Omental fat pad (tissue), 4 donors: ENCODE data around the gene CACNA2D1. TPM values are rescaled to one million over a fixed set of nuclear protein-coding genes. Genes with fewer than 3 reads are reported as not detected.

Experiments used
- ATAC-seq: fragments of 150-250 bp; one replicate; pipeline ENCODE4 v1.9.1; 2016; ENCODE audit warnings: mild to moderate bottlenecking, moderate library complexity; ENCODE audit not compliant: low FRiP score
- DNase-seq: peaks from one replicate; pipeline ENCODE4 v3.0.0-alpha.2; 2019; ENCODE audit warnings: low spot score
- CTCF ChIP-seq, 3 donors: fragments of 450-650 bp; IDR thresholded peaks; one replicate each; pipeline ENCODE4 v1.5.1; 2016 to 2017; ENCODE audit warnings: antibody characterized with exemption in 3 of 3, mild to moderate bottlenecking in 3 of 3, moderate library complexity in 2 of 3
- total RNA-seq, 4 donors: library from RNA; depleted of rRNA; stranded (reverse); fragments of >200 nt; gene quantifications; one replicate each; pipeline ENCODE4 v1.1.0, GENCODE V29; 2016

CACNA2D1 gene
- total RNA-seq, 4 donors from 2014 or later, result 20.5 to 39.8 (median 29.3) TPM

GRCh38 chr7:81908220-81908619 is 535.4 kb downstream of the CACNA2D1 start:
- ATAC-seq (no peak), DNase-seq (no peak)
- TF ChIP-seq CTCF (IDR thresholded peaks at IDR 0.05), result no peak

- no peak for ATAC-seq
- no peak for DNase-seq
- no peak for TF ChIP-seq CTCF (IDR thresholded peaks at IDR 0.05)
Observed at GRCh38 chr7:81903115-81903514, 540.5 kb downstream of the CACNA2D1 start.

GRCh38 chr7:81902536-81902935 is 541.0 kb downstream of the CACNA2D1 start:
- no peak for TF ChIP-seq CTCF (IDR thresholded peaks at IDR 0.05)
- no peak for ATAC-seq
- DNase-seq, result no peak
